GM18498 (cell line): ENCODE results near the gene PERCC1.
A peak's percentile ranks its signal among the peaks of the same experiment; 100 is the strongest.

Experiments
- ATAC-seq: cut with Tn5 transposase; IDR thresholded peaks from one replicate; pipeline ENCODE4 v1.9.1; 2021; ENCODE audit warnings: mild to moderate bottlenecking, moderate library complexity; ENCODE audit not compliant: unreplicated experiment

The PERCC1 gene

GRCh38 chr16:1408171-1408837 is 22.6 kb upstream of the PERCC1 start:
- ATAC-seq = peak; percentile 78

GRCh38 chr16:1412847-1413246 is 18.0 kb upstream of the PERCC1 start:
- ATAC-seq = no peak

GRCh38 chr16:1413684-1414531 is 17.0 kb upstream of the PERCC1 start:
- peak; percentile 43 for ATAC-seq

- ATAC-seq = peak; percentile 63
Measured at GRCh38 chr16:1414532-1415260, 16.2 kb upstream of the PERCC1 start, which contains the start of gene UNKL. Gene UNKL (minus strand): TSS chr16:1414704. CDS start chr16:1414691, 13 bp downstream.

- no peak for ATAC-seq
Measured at GRCh38 chr16:1416521-1416941, 14.3 kb upstream of the PERCC1 start.

GRCh38 chr16:1420111-1420539 is 10.8 kb upstream of the PERCC1 start:
- no peak for ATAC-seq

- no peak for ATAC-seq
Measured at GRCh38 chr16:1422076-1422475, 8.8 kb upstream of the PERCC1 start.

GRCh38 chr16:1424028-1424427 is 6.8 kb upstream of the PERCC1 start:
- ATAC-seq = no peak

GRCh38 chr16:1425616-1426370 is 5.1 kb upstream of the PERCC1 start:
- no peak for ATAC-seq

GRCh38 chr16:1426734-1427471 is 4.0 kb upstream of the PERCC1 start:
- ATAC-seq = no peak

- no peak for ATAC-seq
Measured at GRCh38 chr16:1427473-1428461, 3.1 kb upstream of the PERCC1 start.

GRCh38 chr16:1428511-1428910 is 2.4 kb upstream of the PERCC1 start:
- ATAC-seq = no peak

- no peak for ATAC-seq
Measured at GRCh38 chr16:1429012-1429411, 1.9 kb upstream of the PERCC1 start.

GRCh38 chr16:1429631-1430030 is 1.2 kb upstream of the PERCC1 start:
- ATAC-seq = no peak

- ATAC-seq = no peak
Measured at GRCh38 chr16:1430214-1430758, 592 bp upstream of the PERCC1 start.

GRCh38 chr16:1431497-1432270 is 806 bp downstream of the PERCC1 start:
- ATAC-seq = no peak

- ATAC-seq = no peak
Measured at GRCh38 chr16:1432388-1433262, 1.7 kb downstream of the PERCC1 start.
